ENCODE data around the gene RALGPS1. TPM values are rescaled to one million over a fixed set of nuclear protein-coding genes. Genes with fewer than 3 reads are reported as not detected.

Gene RALGPS1
- polyA plus RNA-seq, 2 of the 4 experiments (the other 2 are of a cell fraction), result 5.0 to 7.9 TPM

- no peak for TF ChIP-seq PBX3 (IDR thresholded peaks at IDR 0.05)
- no peak for TF ChIP-seq CEBPB (IDR thresholded peaks at IDR 0.05)
These were observed 47.8 kb downstream of the RALGPS1 start (continued) for GRCh38 chr9:126962336-126962735.

GRCh38 chr9:126965077-126965476 lies 50.5 kb downstream of the RALGPS1 start:
- POLR2A ChIA-PET, result interaction anchor here (0.6 to 1.0 kb wide), 2 partner anchors 260 to 280 kb away, joined by 3 read pairs; no protein-coding TSS in a partner anchor
- no peak for TF ChIP-seq REST (IDR thresholded peaks at IDR 0.05)
- no peak for TF ChIP-seq E2F6 (IDR thresholded peaks at IDR 0.05; ENCODE audit: borderline replicate concordance, low read depth)
- no peak for TF ChIP-seq CEBPB (IDR thresholded peaks at IDR 0.05)
- TF ChIP-seq PHF8 (IDR thresholded peaks at IDR 0.05; ENCODE audit: borderline replicate concordance, low read depth), result no peak
- TF ChIP-seq POLR2AphosphoS2 (conservative IDR thresholded peaks at IDR 0.05; ENCODE audit: low read length), result no peak
- no peak for DNase-seq (ENCODE audit: low read depth in 1 of 2, low spot score in 1 of 2)

GRCh38 chr9:126965541-126966428 lies 51.2 kb downstream of the RALGPS1 start:
- no peak for FAIRE-seq
- DNase-seq (ENCODE audit: low read depth in 1 of 2, low spot score in 1 of 2), result peak; percentile 67 to 80
- ChIA-PET CTCF (interaction anchor here (0.6 to 20.2 kb wide), 52 partner anchors 9 to 1292 kb away, joined by 3 to 373 read pairs (median 4); no protein-coding TSS in a partner anchor), POLR2A (interaction anchor here (0.6 to 1.0 kb wide), 2 partner anchors 259 to 279 kb away, joined by 3 read pairs; no protein-coding TSS in a partner anchor)
- TF ChIP-seq HDAC2 (IDR thresholded peaks at IDR 0.05), result no peak
- TF ChIP-seq POLR2A (IDR thresholded peaks at IDR 0.05; ENCODE audit: low read length), result no peak
- TF ChIP-seq CTCF (IDR thresholded peaks at IDR 0.05), result peak; percentile 87
- TF ChIP-seq RAD21 (conservative IDR thresholded peaks at IDR 0.05 in 1 of 2, IDR thresholded peaks at IDR 0.05 in 1 of 2), result peak; percentile 91 to 92
- TF ChIP-seq SMC3 (IDR thresholded peaks at IDR 0.05), result peak; percentile 91
- Histone ChIP-seq H3K4me2 (peak overlapping the region; percentile 47; the same call in 2 of the 3 replicates), H3K4me1 (peaks cover 4% of the 10 kb centered on the region; the same call in 1 of the 3 replicates), H3K27ac (no peak overlapping the region), H3K4me3 (no peak overlapping the region), H3K9me3 (no peaks in the 10 kb centered on the region)
- peak; percentile 99 to 100 for ATAC-seq
- WGBS (ENCODE audit: missing lambda C conversion rate), result 39% methylated on average over 12 of the region's 12 CpGs

More at GRCh38 chr9:126965077-126965476, 50.5 kb downstream of the RALGPS1 start:
- no peak overlapping the region for H3K4me3 ChIP-seq
- H3K27ac ChIP-seq, result no peak overlapping the region
- ATAC-seq, result no peak
- no peak for FAIRE-seq
- 65% methylated on average over 3 of the region's 3 CpGs for WGBS (ENCODE audit: missing lambda C conversion rate)
- CTCF ChIA-PET, result interaction anchor here (0.6 to 20.2 kb wide), 49 partner anchors 9 to 492 kb away, joined by 3 to 373 read pairs (median 4); no protein-coding TSS in a partner anchor
- H3K4me2 ChIP-seq, result no peak overlapping the region
- peaks cover 4% of the 10 kb centered on the region; the same call in 1 of the 3 replicates for H3K4me1 ChIP-seq
- no peaks in the 10 kb centered on the region for H3K9me3 ChIP-seq

Measured in A549 (cell line).